Left kidney (tissue), 8 donors: ENCODE results near the gene PITHD1. TPM values are rescaled to one million over a fixed set of nuclear protein-coding genes. Genes with fewer than 3 reads are reported as not detected.
"Not testable (repeated sequence)": the region's sequence is repeated elsewhere in the genome, so short reads cannot be mapped to it uniquely, and the experiment has no call there.

Experiments used
- DNase-seq: peaks from one replicate; pipeline ENCODE4 v3.0.0-alpha.2; 2013
- long read RNA-seq, 8 donors: transcript quantifications; one replicate each; lab custom pipeline, GENCODE V29; 2026
- polyA plus RNA-seq: library from polyadenylated mRNA; unstranded; fragments of 120-200 nt; gene quantifications from one replicate; pipeline ENCODE4 v1.2.1, GENCODE V29; 2013; ENCODE audit not compliant: insufficient read length

The PITHD1 gene
- 68.4 TPM for polyA plus RNA-seq
- long read RNA-seq, donor 1, transcript PITHD1-201 (6 exons, 1,603 nt): major isoform, 14 of 75 reads
- long read RNA-seq, donor 1, partial matches to known transcripts: 61 of 75 reads
- long read RNA-seq, donor 1, other reads (novel, unspliced or antisense): 0 of 75 reads
- long read RNA-seq, donor 2, transcript PITHD1-201 (6 exons, 1,603 nt): major isoform, 12 of 62 reads
- long read RNA-seq, donor 2, partial matches to known transcripts: 50 of 62 reads
- long read RNA-seq, donor 2, other reads (novel, unspliced or antisense): 0 of 62 reads
- long read RNA-seq, donor 3, transcript PITHD1-201 (6 exons, 1,603 nt): major isoform, 10 of 10 reads
- long read RNA-seq, donor 3, partial matches to known transcripts: 0 of 10 reads
- long read RNA-seq, donor 3, other reads (novel, unspliced or antisense): 0 of 10 reads
- long read RNA-seq, donor 4, partial matches to known transcripts: 13 of 14 reads
- long read RNA-seq, donor 4, other reads (novel, unspliced or antisense): 0 of 14 reads
- long read RNA-seq, donor 5, transcript PITHD1-201 (6 exons, 1,603 nt): major isoform, 16 of 16 reads
- long read RNA-seq, donor 5, partial matches to known transcripts: 0 of 16 reads
- long read RNA-seq, donor 5, other reads (novel, unspliced or antisense): 0 of 16 reads
- long read RNA-seq, donor 6, transcript PITHD1-201 (6 exons, 1,603 nt): major isoform, 15 of 67 reads
- long read RNA-seq, donor 6, partial matches to known transcripts: 52 of 67 reads
- long read RNA-seq, donor 6, other reads (novel, unspliced or antisense): 0 of 67 reads
- long read RNA-seq, donor 7, transcript PITHD1-201 (6 exons, 1,603 nt): major isoform, 15 of 15 reads
- long read RNA-seq, donor 7, partial matches to known transcripts: 0 of 15 reads
- long read RNA-seq, donor 7, other reads (novel, unspliced or antisense): 0 of 15 reads
- long read RNA-seq, donor 8, transcript PITHD1-201 (6 exons, 1,603 nt): major isoform, 5 of 5 reads
- long read RNA-seq, donor 8, partial matches to known transcripts: 0 of 5 reads
- long read RNA-seq, donor 8, other reads (novel, unspliced or antisense): 0 of 5 reads

DNA sequence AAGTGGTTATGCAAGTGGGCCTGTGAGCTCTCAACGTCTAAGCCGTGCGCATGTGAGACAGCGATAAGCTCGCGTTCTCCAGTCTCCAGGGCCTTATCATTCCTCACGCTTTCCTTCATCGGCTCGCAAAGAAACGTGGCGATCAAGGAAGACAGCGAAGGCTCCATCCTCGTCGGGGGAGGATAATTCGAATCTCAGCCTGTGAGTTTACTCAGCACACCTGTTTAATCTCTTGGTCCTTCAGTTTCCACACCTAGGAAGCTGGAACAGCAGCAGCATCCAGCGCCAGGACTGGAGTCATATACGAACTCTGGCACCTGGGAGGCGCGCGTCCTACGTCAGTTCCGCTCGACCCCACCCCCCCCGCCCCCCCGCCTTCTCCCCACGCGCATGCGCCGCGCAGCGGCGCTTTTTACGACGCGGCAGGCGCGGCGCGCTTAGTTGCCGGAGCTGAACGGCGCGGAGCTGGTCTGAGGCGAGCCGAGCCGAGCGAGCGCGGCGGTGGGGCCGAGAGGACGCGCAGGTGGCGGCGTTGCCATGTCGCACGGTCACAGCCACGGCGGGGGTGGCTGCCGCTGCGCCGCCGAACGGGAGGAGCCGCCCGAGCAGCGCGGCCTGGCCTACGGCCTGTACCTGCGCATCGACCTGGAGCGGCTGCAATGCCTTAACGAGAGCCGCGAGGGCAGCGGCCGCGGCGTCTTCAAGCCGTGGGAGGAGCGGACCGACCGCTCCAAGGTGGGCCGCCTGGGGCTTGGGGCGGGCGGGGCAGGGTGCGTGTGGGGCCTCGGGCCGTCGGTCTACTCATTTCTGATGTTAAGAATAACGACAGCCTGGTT lies at the start of gene PITHD1:
PITHD1 (plus strand) TSS at position 440 of the 836 bp plus-strand sequence; CDS start at position 538, 98 bp downstream.
- peak; percentile 89 for DNase-seq

- no peak for DNase-seq
Observed at GRCh38 chr1:23732363-23733224, 45.6 kb upstream of the PITHD1 start.

- DNase-seq: not testable (repeated sequence)
Observed at GRCh38 chr1:23733281-23733680, 44.9 kb upstream of the PITHD1 start.

DNA sequence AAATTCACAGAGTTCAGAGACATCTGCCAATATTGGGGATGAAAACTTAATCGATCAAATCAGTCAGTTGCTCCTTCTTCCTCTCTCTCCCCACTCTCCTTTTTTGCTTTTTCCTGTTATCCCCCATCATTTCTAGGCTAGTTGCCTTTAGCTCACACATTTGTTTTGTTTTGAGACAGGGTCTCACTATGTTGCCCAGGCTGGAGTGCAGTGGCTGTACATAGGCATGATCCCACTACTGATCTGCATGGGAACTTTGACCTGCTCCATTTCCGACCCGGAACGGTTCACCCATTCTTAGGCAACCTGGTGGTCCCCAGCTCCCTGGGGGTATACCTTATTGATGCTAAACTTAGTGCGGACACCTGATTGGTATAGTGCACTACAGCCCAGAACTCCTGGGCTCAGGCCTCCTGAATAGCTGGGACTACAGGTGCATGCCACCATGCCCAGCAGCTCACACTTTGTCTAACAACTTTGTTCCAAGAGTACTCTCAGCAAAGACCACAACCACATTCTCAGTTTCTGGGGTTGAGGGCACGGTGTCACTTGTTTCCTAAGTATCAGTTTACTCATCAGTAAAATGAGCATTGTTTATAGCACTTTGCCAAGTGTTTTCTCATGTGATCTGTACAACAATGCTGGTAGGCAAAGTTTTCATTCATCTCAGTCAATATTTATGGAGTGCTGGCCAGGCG lies 41.6 kb upstream of the PITHD1 start:
- no peak for DNase-seq

GRCh38 chr1:23741609-23742008 lies 36.6 kb upstream of the PITHD1 start:
- DNase-seq: no peak

DNA sequence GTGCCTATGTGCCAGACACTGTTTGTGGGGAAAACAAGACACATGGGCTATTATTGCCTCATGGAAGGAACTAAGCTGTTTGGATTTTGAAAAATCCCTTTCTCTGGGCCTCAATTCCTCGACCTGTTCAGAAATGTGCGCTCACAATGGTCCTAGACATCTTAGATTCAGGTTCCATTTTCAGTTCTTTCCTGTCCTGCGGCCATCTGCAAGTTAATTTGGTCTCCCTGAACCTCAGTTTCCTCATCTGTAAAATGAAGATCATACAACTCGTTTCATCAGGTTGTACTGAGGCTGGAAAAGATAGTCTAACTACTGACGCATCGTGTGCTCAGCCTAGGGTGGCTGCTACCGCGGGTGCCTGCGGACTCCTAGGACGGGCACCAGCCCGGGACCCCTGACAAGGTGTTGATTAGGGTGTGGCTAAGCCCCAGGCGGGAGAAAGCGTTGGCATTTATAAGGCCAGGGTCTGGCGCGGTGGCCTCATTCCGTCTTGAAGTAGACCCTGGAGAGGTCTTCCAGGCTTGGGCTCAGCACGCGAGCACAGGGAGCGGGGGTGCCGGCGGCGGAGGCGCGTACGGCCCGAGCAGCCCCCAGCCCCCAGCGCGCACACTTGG lies 35.4 kb upstream of the PITHD1 start:
- DNase-seq: no peak

GRCh38 chr1:23743287-23744152 lies 34.7 kb upstream of the PITHD1 start, which contains the start of gene ELOA:
Gene ELOA, plus strand, starts transcription at chr1:23743471. Its CDS starts 33 bp downstream, at chr1:23743504.
- DNase-seq: peak; percentile 78

GRCh38 chr1:23745515-23745914 lies 32.7 kb upstream of the PITHD1 start:
- DNase-seq: no peak

GRCh38 chr1:23748016-23748415 lies 30.2 kb upstream of the PITHD1 start:
- DNase-seq: no peak

GRCh38 chr1:23751050-23751814 lies 27.0 kb upstream of the PITHD1 start:
- peak; percentile 34 for DNase-seq

GRCh38 chr1:23751815-23752200 lies 26.4 kb upstream of the PITHD1 start:
- no peak for DNase-seq

DNA sequence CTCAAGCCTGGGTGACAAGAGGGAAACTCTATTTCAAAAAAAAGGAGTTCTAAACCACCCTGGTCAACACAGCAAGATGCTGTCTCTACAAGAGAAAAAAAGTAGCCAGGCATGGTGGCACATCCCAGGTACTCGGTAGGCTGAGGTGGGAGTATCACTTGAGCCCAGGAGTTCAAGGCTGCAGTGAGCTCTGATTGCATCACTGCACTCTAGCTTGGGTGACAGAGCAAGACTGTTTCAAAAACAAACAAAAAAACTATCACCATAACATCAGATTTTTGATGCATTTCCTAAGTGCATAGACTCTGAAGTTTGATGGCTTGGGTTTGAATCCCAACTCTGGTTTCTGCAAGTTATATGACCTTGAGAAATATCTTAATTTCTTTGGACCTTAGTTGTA lies 25.3 kb upstream of the PITHD1 start:
- DNase-seq: no peak

DNA sequence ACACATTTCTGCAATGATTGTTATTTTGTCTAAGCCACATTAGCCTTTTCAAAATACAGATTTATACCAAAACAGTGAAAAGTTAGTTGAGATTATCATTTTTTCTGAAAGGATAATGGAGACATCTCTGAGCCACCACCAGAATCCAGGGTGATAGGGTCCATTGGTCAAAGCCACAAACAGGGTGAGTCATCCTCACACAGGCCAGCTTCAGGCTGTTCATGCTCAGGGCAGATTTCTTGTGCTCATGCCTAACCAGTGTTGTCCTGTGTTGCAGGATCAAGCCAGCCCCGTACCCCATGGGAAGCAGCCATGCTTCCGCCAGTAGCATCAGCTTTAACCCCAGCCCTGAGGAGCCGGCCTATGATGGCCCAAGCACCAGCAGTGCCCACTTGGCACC lies 21.5 kb upstream of the PITHD1 start:
- DNase-seq: no peak

DNA sequence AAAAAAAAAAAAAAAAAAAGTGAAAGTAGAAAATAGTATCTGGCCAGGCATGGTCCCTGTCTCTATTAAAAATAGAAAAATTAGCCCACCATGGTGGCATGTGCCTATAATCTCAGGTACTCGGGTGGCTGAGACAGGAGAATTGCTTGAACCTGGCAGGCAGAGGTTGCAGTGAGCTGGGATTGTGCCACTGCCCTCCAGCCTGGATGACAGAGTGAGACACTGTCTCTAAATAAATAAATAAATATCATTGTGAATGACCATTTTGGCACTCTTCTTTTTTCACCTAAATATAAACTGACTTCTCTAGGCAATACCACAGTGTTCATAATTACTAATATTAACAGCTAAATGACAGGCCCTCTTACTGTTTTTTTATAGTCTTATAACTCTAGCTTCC lies 20.4 kb upstream of the PITHD1 start:
- no peak for DNase-seq

DNA sequence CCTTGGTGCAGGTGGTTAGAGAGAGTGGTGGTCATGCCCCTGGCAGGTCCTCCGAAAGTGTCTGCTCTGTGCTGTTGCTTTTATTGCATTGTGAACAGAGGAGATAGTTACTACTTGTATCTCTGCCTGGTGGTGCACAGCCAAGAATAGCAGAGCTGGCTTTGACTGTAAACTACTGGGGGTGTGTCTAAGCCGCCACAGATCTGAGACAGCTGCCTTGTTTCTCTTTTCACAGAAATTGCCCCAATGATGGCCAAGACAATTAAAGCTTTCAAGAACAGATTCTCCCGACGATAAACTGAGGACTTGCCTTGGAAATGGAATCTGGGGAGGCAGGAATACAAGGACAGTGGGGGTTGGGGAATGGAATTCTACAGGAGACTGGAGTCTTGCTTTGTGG lies 18.9 kb upstream of the PITHD1 start:
- no peak for DNase-seq

GRCh38 chr1:23763041-23763577 lies 15.1 kb upstream of the PITHD1 start:
- no peak for DNase-seq

- DNase-seq: no peak
Observed at GRCh38 chr1:23768733-23769132, 9.5 kb upstream of the PITHD1 start.
